Vagina (tissue), 2 donors: ENCODE results near the gene CTSH. TPM values are rescaled to one million over a fixed set of nuclear protein-coding genes. Genes with fewer than 3 reads are reported as not detected.

Experiments
- DNase-seq, 2 donors: peaks; one replicate each; pipeline ENCODE4 v3.0.0-alpha.2; 2017; ENCODE audit errors: extremely low spot score in 2 of 2
- H3K27ac ChIP-seq: fragments of 200-600 bp; sonication (generic); one replicate; pipeline ENCODE4 v1.5.1; 2019
- H3K27me3 ChIP-seq: fragments of 200-600 bp; sonication (generic); one replicate; pipeline ENCODE4 v1.5.1; 2019
- H3K36me3 ChIP-seq, 2 donors: fragments of 200-600 bp; sonication (generic); one replicate each; pipeline ENCODE4 v1.5.1; 2017 to 2019
- H3K4me1 ChIP-seq: fragments of 200-600 bp; sonication (generic); one replicate; pipeline ENCODE4 v1.5.1; 2019
- H3K4me3 ChIP-seq, 2 donors: fragments of 200-600 bp; sonication (generic); 1 replicate in 1 of 2; 2 replicates in 1 of 2; pipeline ENCODE4 v1.5.1; 2016 to 2019
- H3K9me3 ChIP-seq: fragments of 200-600 bp; sonication (generic); one replicate; pipeline ENCODE4 v1.5.1; 2019
- CTCF ChIP-seq, 3 experiments: fragments of 450-650 bp in 2 of 3; fragments of 200-600 bp in 1 of 3; sonication (generic) in 1 of 3; IDR thresholded peaks; one replicate each; pipeline ENCODE4 v1.5.1; 2017 to 2019; ENCODE audit warnings: antibody characterized with exemption in 3 of 3, mild to moderate bottlenecking in 2 of 3, moderate library complexity in 2 of 3
- POLR2A ChIP-seq, 2 donors: fragments of 450-650 bp; IDR thresholded peaks; one replicate each; pipeline ENCODE4 v1.6.1; 2017; ENCODE audit warnings: antibody characterized with exemption in 2 of 2, mild to moderate bottlenecking in 2 of 2, moderate library complexity in 2 of 2
- POLR2AphosphoS5 ChIP-seq, 2 donors: sonication (generic); formaldehyde crosslinking; IDR thresholded peaks; one replicate each; pipeline ENCODE4 v1.9.0; 2017; ENCODE audit warnings: antibody characterized with exemption in 2 of 2, mild to moderate bottlenecking in 2 of 2, low read depth in 1 of 2; ENCODE audit not compliant: insufficient read depth in 1 of 2
- intact Hi-C: fragments of 100-400 bp; cut with DNase I; formaldehyde crosslinking; loops from one replicate; pipeline ENCODE4 v1.15.1; 2023
- total RNA-seq: library from RNA; depleted of rRNA; stranded (reverse); fragments of >200 nt; gene quantifications from one replicate; pipeline ENCODE4 v1.2.3, GENCODE V29; 2016

The CTSH gene
- total RNA-seq, 1 donor from 2014 or later, result 110 TPM

DNA sequence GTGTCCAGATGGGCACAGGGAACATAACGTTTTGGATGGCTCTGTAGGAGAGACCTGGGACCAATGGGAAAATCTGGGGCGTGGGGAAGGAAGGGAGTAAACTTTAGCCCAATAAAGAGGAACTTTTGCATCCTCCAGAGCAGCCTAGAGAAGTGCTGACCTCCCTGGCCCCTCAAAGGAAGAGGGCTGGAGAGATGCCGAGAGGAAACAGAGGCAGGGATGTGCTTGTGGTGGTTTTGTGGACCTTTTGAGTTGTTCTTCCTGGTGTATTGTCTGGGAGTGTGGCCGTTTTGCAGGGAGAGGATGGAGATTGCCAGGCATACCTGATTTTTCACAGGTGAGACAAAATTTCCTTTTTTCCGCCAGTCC, 10.2 kb downstream of the CTSH start:
- no peak for DNase-seq
- intact Hi-C loops, result no loop called here
- Histone ChIP-seq H3K36me3 (no peaks in the 10 kb centered on the region), H3K4me1 (peaks cover 52% of the 10 kb centered on the region), H3K4me3 (no peak overlapping the region), H3K9me3 (no peaks in the 10 kb centered on the region), H3K27ac (peak overlapping the region; percentile 51), H3K27me3 (no peaks in the 10 kb centered on the region)
- TF ChIP-seq POLR2AphosphoS5 (IDR thresholded peaks at IDR 0.05; ENCODE audit: insufficient read depth in 1 of 2, low read depth in 1 of 2), result no peak
- no peak for TF ChIP-seq POLR2A (IDR thresholded peaks at IDR 0.05)
- no peak for TF ChIP-seq CTCF (IDR thresholded peaks at IDR 0.05)

- TF ChIP-seq POLR2AphosphoS5 (IDR thresholded peaks at IDR 0.05; ENCODE audit: insufficient read depth in 1 of 2, low read depth in 1 of 2), result peak in 1 of 2 donors; percentile 14
- TF ChIP-seq POLR2A (IDR thresholded peaks at IDR 0.05), result no peak
- no peak for TF ChIP-seq CTCF (IDR thresholded peaks at IDR 0.05)
- no peak overlapping the region for H3K4me3 ChIP-seq
- DNase-seq, result peak in 1 of 2 donors; percentile 88
- peak overlapping the region; percentile 51 for H3K27ac ChIP-seq
- intact Hi-C loops, result no loop called here
- no peaks in the 10 kb centered on the region for H3K36me3 ChIP-seq
- H3K27me3 ChIP-seq, result no peaks in the 10 kb centered on the region
- peaks cover 57% of the 10 kb centered on the region for H3K4me1 ChIP-seq
- no peaks in the 10 kb centered on the region for H3K9me3 ChIP-seq
Observed at GRCh38 chr15:78933823-78934654, 10.8 kb downstream of the CTSH start.

DNA sequence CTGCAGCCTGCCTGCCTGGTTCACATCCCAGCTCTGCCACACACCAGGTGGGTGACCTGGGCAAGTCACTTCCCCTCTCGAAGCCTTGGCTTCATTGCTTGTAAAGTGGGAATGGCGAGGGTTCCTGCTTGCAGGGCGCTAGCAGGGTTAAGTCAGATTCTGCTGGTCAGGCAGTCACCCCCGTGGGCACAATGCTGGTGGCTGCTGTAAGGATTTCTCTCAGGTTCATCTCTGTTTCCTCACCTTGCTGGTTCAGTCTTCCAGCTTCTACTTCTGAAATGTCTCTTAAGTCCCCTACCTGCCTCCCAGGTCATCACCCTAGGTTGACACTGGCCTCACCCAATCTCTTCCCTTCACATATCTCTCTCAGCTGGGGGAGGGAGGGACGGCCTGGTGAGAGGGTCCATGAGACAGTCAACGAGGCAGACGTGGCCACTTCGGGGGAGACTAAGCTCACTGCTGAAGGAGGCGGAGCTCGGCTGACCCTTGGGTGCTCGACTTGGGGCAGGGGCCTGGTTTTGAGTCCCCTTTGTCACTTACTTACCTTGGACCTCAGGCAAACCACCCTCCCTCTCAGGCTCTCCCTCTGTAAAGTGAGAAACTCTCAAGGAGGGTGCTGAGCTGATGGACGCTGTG, 11.5 kb downstream of the CTSH start:
- no peaks in the 10 kb centered on the region for H3K9me3 ChIP-seq
- peaks cover 57% of the 10 kb centered on the region for H3K4me1 ChIP-seq
- H3K4me3 ChIP-seq, result no peak overlapping the region
- peak overlapping the region; percentile 51 for H3K27ac ChIP-seq
- DNase-seq, result no peak
- H3K36me3 ChIP-seq, result no peaks in the 10 kb centered on the region
- intact Hi-C loops, result no loop called here
- TF ChIP-seq CTCF (IDR thresholded peaks at IDR 0.05) (no peak), POLR2A (IDR thresholded peaks at IDR 0.05) (no peak), POLR2AphosphoS5 (IDR thresholded peaks at IDR 0.05; ENCODE audit: insufficient read depth in 1 of 2, low read depth in 1 of 2) (no peak)
- H3K27me3 ChIP-seq, result no peaks in the 10 kb centered on the region

DNA sequence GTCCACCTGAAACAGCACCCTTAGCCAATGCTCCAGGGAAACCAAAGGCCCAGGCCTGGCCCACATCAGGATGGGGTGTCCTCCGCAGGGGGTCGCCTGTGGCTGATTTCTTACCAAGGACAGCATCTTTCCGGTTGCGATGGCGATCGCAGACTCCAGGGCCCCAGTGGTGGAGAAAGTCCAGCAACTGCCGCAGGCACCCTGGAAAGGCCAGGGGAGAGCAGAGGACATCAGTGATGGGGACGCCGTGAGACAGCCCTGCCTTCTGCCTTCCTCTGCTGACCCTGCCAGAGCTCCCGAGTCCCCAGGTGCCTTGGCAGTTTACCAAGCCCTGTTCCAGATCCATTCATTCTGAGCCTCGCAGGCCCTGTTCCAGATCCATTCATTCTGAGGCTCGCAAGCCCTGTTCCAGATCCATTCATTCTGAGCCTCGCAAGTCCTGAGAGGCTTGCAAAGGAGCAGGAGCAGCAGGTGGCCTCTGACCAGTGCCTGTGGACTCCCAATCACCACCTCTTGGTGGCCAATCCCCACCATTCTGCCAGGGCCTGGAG, 12.5 kb downstream of the CTSH start:
- no peak for DNase-seq
- TF ChIP-seq POLR2AphosphoS5 (IDR thresholded peaks at IDR 0.05; ENCODE audit: insufficient read depth in 1 of 2, low read depth in 1 of 2) (no peak), POLR2A (IDR thresholded peaks at IDR 0.05) (no peak), CTCF (IDR thresholded peaks at IDR 0.05) (no peak)
- H3K4me3 ChIP-seq, result no peak overlapping the region
- peaks cover 0 to 7% of the 10 kb centered on the region in 2 donors for H3K36me3 ChIP-seq
- intact Hi-C loops, result no loop called here
- H3K9me3 ChIP-seq, result no peaks in the 10 kb centered on the region
- H3K27ac ChIP-seq, result peak overlapping the region; percentile 57
- H3K27me3 ChIP-seq, result no peaks in the 10 kb centered on the region
- peaks cover 57% of the 10 kb centered on the region for H3K4me1 ChIP-seq
